AG08396 (cell line): ENCODE results near the gene DNAH14.

ENCODE experiments used
- DNase-seq: peaks from one replicate; pipeline ENCODE4 v3.0.0; 2012; ENCODE audit warnings: low spot score, mixed read lengths

The DNAH14 gene

DNA sequence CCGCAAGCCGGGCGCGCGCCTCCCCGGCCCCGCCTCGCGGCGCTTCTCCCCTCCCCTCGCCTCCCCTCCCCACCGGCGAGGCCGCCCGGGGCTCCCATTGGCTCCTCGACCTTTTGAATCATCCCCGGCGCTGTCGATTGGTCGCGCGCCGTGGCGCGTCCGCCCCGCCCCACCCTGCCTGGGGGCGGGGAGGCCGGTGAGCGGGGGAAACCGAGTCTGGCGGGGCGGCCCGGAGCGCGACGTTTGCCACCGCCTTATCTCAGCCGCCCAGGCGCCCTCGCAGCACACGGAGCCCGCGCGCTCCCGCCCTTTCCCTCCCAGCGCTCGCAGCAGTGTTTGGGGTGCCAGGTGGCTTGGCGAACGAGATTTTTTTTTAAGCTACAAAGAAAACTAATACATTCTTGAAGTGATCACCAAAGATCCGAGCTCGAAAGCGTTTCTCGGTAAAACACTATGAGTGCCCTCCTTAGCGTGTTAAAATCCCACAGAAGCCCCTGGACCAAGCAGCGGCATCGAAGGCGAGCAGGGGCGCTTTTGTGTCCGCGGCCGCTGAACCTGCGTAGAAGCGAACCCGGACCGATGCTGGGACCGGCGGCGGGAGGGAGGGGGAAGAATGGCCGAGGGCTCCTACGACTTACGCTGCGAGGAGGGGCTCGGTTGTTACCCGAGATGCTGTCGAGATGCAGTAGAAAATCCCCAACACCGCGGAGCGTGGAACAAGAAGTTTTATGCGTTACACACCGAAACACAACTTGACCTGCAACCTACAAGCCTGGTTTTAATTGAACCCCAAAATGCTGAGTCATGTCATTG, 498.8 kb downstream of the DNAH14 start:
- DNase-seq: peak; percentile 98

DNA sequence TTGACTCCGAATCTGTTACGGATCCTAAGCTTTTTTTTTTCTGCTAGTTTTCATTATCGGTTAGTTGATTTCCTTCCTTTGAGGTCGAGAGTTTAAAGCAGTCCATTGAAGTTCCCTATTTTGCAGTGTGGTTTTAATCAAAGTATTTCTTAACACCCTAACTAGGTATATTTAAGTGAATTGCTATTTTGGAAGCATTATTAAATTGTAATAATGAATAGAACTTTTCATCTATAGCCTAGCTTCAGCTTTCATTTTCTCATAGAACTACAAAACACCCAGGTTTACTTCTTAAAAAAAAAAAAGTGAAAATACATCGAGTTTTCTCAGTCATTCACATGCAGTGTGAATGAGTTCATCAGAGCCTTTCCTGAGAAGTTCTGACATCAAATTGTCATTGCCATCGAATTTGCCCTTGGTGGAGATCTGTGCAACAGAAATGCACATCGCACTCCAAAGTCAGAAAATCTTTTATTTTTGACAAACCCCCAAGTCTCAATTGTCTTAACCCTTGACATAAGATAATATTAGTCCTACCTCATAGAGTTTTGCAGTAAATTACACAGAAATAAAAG, 499.5 kb downstream of the DNAH14 start:
- no peak for DNase-seq

- DNase-seq: no peak
Measured at GRCh38 chr1:225430301-225430700, 500.8 kb downstream of the DNAH14 start.

GRCh38 chr1:225431081-225431863, 501.8 kb downstream of the DNAH14 start:
- DNase-seq: no peak

GRCh38 chr1:225434046-225434445, 504.6 kb downstream of the DNAH14 start:
- DNase-seq: no peak

DNA sequence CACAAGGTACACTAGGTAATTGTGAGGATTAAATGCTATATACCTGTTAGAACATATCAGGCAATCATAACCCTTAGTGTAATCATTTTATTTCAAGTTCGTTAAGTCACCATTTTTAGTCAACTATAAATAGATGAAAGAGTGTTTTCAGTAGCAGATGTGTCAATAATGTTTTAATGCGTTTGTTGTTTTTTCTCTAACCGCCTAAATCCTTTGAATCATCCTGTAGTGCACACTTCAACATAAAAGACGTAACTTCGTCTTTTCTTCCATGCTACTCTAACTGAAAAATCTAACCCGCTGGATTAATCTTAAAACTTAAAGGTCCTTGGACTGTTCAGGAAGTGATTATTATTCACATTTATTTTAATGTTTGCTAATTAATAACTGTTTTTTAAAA, 505.6 kb downstream of the DNAH14 start:
- no peak for DNase-seq

- no peak for DNase-seq
Measured at GRCh38 chr1:225435487-225435886, 506.0 kb downstream of the DNAH14 start.

DNA sequence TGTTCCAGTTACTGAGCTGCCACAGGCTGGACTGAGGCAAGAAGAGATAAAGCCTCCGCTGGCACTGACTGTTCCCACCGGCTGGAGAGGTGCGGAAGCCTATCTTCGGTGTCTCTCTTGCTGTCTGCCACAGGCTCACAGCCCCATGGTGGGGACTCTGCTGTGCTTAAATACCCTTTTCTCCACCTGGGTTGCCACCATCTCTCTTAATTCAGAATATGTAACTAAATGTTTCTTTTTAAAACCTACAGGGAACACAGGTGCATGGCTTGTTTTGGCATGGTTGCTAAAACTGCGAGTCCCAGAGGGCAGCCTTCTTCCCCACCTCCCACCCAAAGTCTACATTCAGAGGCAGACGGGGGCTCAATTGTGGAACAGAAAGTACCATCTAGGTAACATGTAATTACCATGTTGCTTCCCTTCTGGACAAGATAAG, 506.5 kb downstream of the DNAH14 start:
- no peak for DNase-seq

DNA sequence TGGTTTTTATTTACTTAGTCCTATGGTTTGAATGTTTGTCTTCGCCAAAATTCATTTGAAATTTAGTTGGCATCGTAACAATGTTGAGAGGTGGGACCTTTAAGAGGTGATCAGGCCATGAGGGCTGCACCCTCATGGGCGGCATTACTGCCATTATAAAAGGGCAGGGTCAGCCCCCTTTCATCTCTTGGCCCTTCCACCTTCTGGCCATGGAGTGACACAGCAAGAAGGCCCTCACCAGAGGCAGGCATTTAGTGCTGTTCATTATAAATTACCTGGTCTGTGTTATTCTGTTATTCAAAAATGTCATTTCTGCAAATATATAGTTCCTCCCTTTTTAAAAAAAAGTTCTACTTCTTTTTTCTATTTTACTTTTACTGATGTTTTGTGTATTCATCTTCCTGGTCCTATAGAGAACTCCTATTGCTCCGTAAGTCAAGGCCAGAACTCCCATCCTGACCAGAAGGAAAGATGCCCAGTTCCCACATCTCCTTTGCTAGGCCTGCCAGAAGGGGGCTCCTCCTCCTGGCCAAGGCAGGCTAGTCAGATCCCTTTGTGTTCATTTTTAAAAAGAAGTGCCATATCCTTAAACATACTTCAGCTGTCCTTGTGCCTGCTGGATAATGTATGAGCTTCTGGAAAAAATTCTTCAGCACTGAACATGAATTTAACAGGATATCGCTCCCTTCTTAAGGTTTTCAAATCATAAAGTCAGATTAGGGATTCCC, 508.4 kb downstream of the DNAH14 start:
- peak; percentile 47 for DNase-seq

- no peak for DNase-seq
Measured at GRCh38 chr1:225440380-225441221, 511.1 kb downstream of the DNAH14 start.

DNA sequence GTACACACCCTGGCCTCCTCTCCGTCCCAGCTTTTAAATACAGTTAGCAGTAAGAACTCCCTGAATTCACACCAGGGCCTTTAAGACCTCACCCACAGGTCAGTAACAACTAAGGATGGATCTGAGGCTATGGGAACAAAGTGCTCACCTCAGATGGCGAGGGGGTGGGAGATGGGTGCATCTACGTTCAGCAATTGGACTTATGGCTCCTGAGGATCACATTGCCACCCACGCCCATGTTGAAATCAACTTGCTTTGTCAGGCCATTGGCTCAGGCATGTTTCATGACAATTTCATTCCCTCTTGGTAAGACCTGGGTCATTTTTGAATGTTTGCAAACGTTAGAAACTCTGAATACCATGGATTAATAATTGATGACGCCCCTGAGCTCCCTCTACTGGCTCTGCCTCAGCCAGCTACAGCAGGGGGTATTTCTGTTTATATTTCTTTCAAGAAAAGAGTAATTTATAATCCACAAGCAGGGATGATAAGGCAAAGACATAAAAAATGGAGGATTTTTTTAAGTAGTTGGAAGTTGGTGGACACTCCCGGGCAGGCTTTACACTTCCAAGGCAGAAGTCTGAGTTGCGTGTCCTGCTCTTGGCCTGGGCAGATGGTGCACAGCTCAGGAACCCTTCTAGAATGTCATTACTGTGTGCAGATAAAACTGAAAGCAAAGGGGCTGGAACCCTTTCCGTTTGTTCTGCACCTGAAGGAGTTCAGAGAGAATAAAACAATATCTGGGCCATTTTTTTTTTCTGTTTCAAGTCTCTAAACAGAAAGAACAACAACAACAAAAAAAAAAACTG, 512.0 kb downstream of the DNAH14 start:
- DNase-seq: no peak

GRCh38 chr1:225442123-225442505, 512.6 kb downstream of the DNAH14 start:
- no peak for DNase-seq

DNA sequence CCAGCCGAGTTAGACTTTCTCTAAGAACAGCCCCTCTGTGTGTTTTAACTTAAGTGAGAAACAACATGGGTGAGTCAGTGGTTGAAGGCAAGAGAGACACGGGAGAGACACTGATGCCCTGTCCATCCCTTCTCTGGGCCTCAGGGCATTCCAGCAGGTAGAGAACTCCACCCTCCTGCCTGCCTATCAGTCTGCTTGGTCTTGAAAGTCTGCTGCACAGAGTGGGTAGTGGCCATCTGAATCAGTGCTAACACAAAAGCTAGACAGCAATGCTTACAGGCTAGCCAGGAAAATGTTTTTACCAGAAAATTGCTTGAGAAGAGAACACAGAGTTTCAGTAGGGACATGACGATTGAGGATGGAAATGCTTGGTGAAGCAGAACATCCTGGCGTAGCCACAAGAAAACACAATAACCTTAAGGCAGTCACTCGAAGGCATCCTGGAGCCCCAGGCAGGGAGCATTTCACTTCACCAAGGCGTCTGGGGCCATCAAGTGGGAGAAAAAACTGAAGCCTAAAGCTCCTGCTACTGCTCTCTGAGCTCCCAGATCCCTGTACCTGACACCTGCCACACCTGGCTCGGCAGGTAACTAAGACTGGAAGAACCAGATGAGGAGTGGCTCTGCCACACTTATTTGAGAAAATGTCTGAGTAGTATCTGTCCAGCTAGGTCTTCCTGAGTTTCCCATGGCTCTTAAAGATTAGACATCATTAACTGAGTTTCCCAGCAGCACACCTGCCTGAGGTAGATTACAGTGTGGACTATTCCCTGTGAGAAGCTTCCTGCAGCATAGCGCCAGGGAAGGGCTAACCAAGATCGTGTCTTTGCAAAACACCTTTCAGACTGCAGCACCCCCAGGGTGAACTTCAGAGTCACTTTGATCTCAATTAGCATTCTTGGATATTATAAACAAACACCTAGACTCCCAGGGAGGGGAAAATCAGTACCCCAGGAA, 516.4 kb downstream of the DNAH14 start:
- no peak for DNase-seq

DNA sequence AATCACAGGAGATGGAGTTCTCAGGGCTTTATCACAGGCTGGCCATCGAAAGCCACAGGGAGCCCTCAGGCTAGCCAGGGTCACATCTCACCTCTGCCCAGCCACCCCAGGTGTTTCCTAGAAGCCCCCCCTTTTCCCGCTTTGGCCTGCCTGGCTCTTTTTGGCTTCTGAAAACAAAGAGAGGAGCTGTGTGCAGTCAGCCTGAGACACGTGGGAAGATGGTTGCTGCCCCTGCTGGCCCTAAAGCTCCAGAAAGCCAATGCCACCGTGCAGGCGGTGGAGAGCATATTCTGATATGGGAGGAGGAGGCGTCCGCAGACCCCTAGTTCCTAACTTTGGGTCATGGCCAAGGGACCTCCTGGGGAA, 517.1 kb downstream of the DNAH14 start:
- no peak for DNase-seq

- DNase-seq: no peak
Measured at GRCh38 chr1:225446981-225447615, 517.6 kb downstream of the DNAH14 start.

- no peak for DNase-seq
Measured at GRCh38 chr1:225447650-225448089, 518.2 kb downstream of the DNAH14 start.

DNA sequence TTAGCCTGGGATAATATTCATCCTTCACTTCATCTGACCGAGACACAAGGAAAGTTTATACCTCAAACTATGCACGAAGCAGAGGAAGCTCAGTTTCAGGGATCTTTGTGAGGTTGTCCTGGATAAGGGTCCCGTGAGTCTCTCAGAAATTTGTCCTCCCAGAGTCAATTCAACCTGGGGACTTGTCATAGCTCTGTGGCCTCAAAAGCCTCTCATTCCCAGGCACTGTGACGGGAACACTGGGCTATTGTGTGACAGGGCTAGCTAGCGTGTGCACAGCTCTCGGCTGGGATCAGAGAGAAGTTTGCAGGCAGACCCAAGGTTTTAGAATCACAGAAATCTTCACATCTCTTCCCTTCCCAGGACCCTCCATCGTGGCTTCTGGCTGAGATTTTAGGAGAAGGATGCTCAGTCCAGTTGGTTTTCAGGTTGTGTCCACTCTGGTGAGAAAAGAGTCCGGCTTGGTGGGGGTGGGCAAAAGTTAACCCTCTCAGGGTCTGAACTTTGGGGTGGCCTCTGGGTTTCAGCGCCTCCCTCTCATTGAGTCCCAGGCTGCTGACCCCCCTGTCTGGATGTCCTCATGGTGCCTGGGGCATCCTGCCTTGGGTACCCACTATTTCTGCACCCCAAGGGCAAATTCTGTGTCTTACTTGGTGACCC, 518.8 kb downstream of the DNAH14 start:
- no peak for DNase-seq
